Stimulated activated CD4-positive, alpha-beta T cell treated with anti-CD3 and anti-CD28 coated beads, TNF-alpha, amount 100 ng/mL, for 4 hours (primary cell): Measurements from ENCODE around the gene IGFBP6.
A peak's percentile ranks its signal among the peaks of the same experiment; 100 is the strongest.

Experiments used
- DNase-seq, 3 experiments: peaks; one replicate each; pipeline ENCODE4 v3.0.0-alpha.2; 2020; ENCODE audit warnings: low read depth in 3 of 3

IGFBP6 gene

GRCh38 chr12:53059434-53060063, 37.9 kb upstream of the IGFBP6 start:
- no peak for DNase-seq

GRCh38 chr12:53060064-53060720, 37.3 kb upstream of the IGFBP6 start:
- DNase-seq, result no peak

- no peak for DNase-seq
Observed at GRCh38 chr12:53060721-53061276, 36.7 kb upstream of the IGFBP6 start.

GRCh38 chr12:53061404-53062010, 36.0 kb upstream of the IGFBP6 start:
- DNase-seq, result no peak

GRCh38 chr12:53062011-53062961, 35.2 kb upstream of the IGFBP6 start:
- DNase-seq, result no peak

- DNase-seq, result no peak
Observed at GRCh38 chr12:53062977-53063707, 34.3 kb upstream of the IGFBP6 start.

GRCh38 chr12:53063708-53064612, 33.5 kb upstream of the IGFBP6 start:
- no peak for DNase-seq

- no peak for DNase-seq
Observed at GRCh38 chr12:53064613-53065436, 32.6 kb upstream of the IGFBP6 start.

GRCh38 chr12:53065470-53065869, 32.0 kb upstream of the IGFBP6 start:
- no peak for DNase-seq

- peak in 2 of 3 experiments; percentile 36 to 50 for DNase-seq
Observed at GRCh38 chr12:53065975-53066931, 31.2 kb upstream of the IGFBP6 start.

- DNase-seq, result no peak
Observed at GRCh38 chr12:53067074-53067992, 30.1 kb upstream of the IGFBP6 start.

GRCh38 chr12:53067993-53068770, 29.3 kb upstream of the IGFBP6 start:
- no peak for DNase-seq

- no peak for DNase-seq
Observed at GRCh38 chr12:53068811-53069585, 28.5 kb upstream of the IGFBP6 start.

GRCh38 chr12:53069621-53070410, 27.7 kb upstream of the IGFBP6 start:
- no peak for DNase-seq
